Duodenal mucosa (tissue), 2 donors: ENCODE data around the gene LMO2.
"Not testable (repeated sequence)": the region's sequence is repeated elsewhere in the genome, so short reads cannot be mapped to it uniquely, and the experiment has no call there.

Source experiments
- H3K27ac ChIP-seq: one replicate; pipeline ENCODE4 v1.7.0; 2013; ENCODE audit warnings: low read depth, low read length
- H3K27me3 ChIP-seq, 2 donors: one replicate each; pipeline ENCODE4 v1.7.0; 2013; ENCODE audit warnings: low read length in 2 of 2, control low read depth in 1 of 2; ENCODE audit not compliant: insufficient read depth in 2 of 2, control insufficient read depth in 1 of 2
- H3K36me3 ChIP-seq, 2 donors: one replicate each; pipeline ENCODE4 v1.7.0; 2013; ENCODE audit warnings: low read length in 2 of 2, control low read depth in 1 of 2; ENCODE audit not compliant: insufficient read depth in 2 of 2, control insufficient read depth in 1 of 2
- H3K4me1 ChIP-seq, 2 donors: one replicate each; pipeline ENCODE4 v1.7.0; 2013; ENCODE audit warnings: low read length in 2 of 2, control low read depth in 1 of 2; ENCODE audit not compliant: insufficient read depth in 2 of 2, control insufficient read depth in 1 of 2
- H3K4me3 ChIP-seq, 2 donors: one replicate each; pipeline ENCODE4 v1.7.0; 2013; ENCODE audit warnings: low read length in 2 of 2, low read depth in 1 of 2
- H3K9ac ChIP-seq, 2 donors: one replicate each; pipeline ENCODE4 v1.7.0; 2013; ENCODE audit warnings: low read length in 2 of 2, low read depth in 1 of 2
- H3K9me3 ChIP-seq, 2 donors: one replicate each; pipeline ENCODE4 v1.7.0; 2013; ENCODE audit warnings: low read length in 2 of 2, control low read depth in 1 of 2; ENCODE audit not compliant: control insufficient read depth in 1 of 2

LMO2 gene

DNA sequence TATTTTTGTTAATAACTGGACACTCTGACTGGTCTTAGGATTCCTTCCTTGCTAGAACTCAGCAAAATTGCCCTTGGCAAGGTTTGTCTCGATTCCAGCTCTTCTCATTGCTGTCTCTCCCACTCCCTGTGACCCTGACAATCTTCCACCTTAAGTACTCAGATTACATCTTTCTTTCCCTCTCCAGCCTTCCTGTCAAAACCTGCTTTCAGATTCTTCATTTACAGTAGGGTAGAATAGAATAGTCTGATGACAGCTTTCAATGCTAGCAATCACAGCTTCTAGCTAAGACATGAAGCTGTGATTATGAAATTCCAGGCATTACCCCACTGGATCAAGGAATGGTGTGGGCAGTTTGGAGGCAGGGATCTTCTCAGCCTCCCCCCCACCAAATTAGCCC, 39.2 kb upstream of the LMO2 start:
- Histone ChIP-seq H3K27me3 (no peaks in the 10 kb centered on the region), H3K4me3 (no peak overlapping the region), H3K27ac (no peak overlapping the region), H3K36me3 (no peaks in the 10 kb centered on the region), H3K9ac (no peak overlapping the region), H3K9me3 (no peaks in the 10 kb centered on the region), H3K4me1 (peaks cover 0 to 3% of the 10 kb centered on the region in 2 donors)

DNA sequence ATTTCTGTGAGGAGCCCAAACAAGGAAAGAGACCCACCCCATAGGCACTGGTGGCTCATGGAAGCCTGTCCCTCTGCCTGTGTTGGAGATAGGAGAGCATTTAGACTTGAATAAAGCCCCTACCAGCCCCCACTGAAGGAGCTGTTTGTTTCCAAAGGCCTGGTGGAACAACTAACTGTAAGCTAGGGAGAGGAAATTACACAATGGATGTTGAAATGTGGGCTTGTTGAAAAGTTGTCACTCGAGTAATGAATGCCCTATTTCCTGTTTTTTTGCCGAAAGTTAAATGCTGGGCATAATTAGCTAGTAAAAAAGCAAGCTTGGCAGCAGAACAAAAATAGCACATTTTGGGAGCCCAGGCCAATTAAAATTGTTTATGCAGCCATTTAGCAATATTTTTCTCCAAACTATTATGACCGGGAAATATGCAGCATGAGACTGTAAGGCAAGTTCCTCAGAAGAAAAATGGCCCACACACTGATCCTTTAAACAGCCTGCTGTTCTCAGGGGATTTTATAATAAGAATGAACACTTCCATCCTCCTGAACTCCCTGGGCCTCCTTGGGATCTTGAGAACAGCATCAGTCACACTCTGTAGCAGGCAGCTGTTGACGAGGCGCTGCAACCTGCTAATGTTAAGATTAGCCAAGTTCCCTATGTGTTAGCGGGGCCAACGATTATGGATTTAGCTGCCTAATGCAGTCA, 38.6 kb upstream of the LMO2 start:
- H3K27me3 ChIP-seq: no peaks in the 10 kb centered on the region
- no peak overlapping the region for H3K9ac ChIP-seq
- no peaks in the 10 kb centered on the region for H3K36me3 ChIP-seq
- H3K4me1 ChIP-seq: peaks cover 0 to 3% of the 10 kb centered on the region in 2 donors
- peak overlapping the region; percentile 17 for H3K27ac ChIP-seq
- H3K4me3 ChIP-seq: no peak overlapping the region
- no peaks in the 10 kb centered on the region for H3K9me3 ChIP-seq

DNA sequence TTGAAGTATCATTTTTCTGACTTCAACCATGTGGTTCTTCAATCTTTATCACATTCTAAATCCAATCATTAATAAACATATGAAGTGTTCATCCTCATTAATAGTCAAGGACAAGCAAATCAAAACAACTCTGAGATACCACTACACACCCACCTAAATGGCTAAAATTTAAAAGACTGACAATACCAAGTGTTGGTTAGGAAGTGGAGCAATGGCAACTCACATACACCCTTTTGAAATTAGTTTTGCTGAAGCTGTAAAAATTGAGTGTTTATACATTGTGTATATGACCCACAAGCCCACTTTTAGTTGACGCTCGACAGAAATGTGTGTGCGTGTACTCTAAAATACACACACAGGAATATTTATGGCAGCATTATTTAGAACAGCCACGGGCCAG, 36.7 kb upstream of the LMO2 start:
- no peak overlapping the region for H3K9ac ChIP-seq

DNA sequence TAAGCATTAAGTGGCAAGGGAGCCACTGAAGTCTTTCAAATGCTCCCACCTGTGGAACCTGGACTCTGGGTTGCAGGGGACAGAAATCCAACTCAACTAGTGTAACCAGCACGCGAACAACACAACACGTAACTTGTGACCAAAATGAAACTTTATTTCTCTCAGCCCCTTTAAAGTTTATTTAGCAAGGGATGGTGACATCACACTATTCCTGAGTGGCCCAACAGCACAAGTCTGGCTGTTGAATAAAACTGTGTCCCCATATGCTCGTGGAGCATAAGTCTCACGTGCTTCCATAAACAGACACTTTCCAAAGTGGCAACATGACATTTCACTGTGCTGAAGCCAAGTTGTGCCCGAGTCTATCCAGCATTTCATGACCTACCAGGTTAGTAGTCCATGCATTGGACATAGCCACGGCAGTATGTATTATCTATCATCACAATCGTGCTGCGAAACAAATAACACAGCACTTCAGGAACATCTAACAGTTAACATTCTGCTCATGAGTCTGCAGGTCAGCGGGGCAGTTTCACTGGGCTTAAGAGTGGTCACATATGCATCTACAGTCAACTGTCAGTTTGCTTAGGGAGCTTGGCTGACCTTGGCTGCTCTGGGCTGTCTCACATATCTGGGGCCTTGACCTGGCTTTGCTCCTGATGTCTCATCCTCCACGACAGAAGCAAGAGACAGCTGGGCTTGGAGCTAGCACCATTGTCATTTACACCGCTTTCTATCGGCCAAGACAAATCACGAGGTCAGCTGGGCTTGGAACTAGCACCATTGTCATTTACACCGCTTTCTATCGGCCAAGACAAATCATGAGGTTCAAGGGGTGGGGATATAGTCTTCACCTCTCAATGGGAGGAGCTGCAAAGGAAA, 35.0 kb upstream of the LMO2 start:
- H3K9ac ChIP-seq: no peak overlapping the region
- no peak overlapping the region for H3K27ac ChIP-seq
- no peak overlapping the region for H3K4me3 ChIP-seq
- peaks cover 0 to 3% of the 10 kb centered on the region in 2 donors for H3K4me1 ChIP-seq
- H3K9me3 ChIP-seq: no peaks in the 10 kb centered on the region
- H3K27me3 ChIP-seq: peaks cover 0 to 6% of the 10 kb centered on the region in 2 donors
- no peaks in the 10 kb centered on the region for H3K36me3 ChIP-seq

More for the DNA sequence above, 36.7 kb upstream of the LMO2 start:
- Histone ChIP-seq H3K4me1 (peaks cover 0 to 3% of the 10 kb centered on the region in 2 donors), H3K4me3 (no peak overlapping the region), H3K27ac (no peak overlapping the region), H3K27me3 (peaks cover 0 to 6% of the 10 kb centered on the region in 2 donors), H3K9me3 (no peaks in the 10 kb centered on the region), H3K36me3 (no peaks in the 10 kb centered on the region)

- Histone ChIP-seq H3K9ac (no peak overlapping the region), H3K36me3 (no peaks in the 10 kb centered on the region), H3K27me3 (peaks cover 0 to 6% of the 10 kb centered on the region in 2 donors), H3K4me3 (no peak overlapping the region), H3K27ac (no peak overlapping the region), H3K4me1 (no peaks in the 10 kb centered on the region), H3K9me3 (no peaks in the 10 kb centered on the region)
These were observed 32.5 kb upstream of the LMO2 start for GRCh38 chr11:33924341-33924740.

DNA sequence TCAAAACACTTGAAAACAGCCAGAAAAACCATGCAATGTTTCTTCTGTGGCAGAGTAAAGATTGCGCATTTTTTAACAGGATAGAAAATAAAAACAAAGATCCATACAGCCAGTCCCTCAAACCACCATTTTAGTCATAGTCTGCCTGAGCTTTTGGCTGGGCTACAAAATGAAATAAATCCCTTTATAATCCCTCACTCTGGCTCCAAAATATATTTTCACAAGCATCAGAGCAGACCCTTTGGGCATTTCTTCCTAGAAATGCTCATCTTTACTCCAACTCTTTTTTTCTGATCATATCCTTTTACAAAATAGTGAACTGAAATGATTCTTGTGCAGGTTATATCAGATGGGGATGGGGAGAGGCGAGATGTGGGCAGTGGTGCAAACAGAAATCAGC, 31.8 kb upstream of the LMO2 start:
- H3K27me3 ChIP-seq: peaks cover 0 to 6% of the 10 kb centered on the region in 2 donors
- H3K36me3 ChIP-seq: no peaks in the 10 kb centered on the region

GRCh38 chr11:33920838-33921613, 29.1 kb upstream of the LMO2 start:
- H3K27ac ChIP-seq: no peak overlapping the region
- no peaks in the 10 kb centered on the region for H3K36me3 ChIP-seq

More for the DNA sequence above, 31.8 kb upstream of the LMO2 start:
- no peak overlapping the region for H3K4me3 ChIP-seq
- H3K9me3 ChIP-seq: no peaks in the 10 kb centered on the region
- H3K4me1 ChIP-seq: no peaks in the 10 kb centered on the region
- H3K27ac ChIP-seq: no peak overlapping the region
- H3K9ac ChIP-seq: no peak overlapping the region

DNA sequence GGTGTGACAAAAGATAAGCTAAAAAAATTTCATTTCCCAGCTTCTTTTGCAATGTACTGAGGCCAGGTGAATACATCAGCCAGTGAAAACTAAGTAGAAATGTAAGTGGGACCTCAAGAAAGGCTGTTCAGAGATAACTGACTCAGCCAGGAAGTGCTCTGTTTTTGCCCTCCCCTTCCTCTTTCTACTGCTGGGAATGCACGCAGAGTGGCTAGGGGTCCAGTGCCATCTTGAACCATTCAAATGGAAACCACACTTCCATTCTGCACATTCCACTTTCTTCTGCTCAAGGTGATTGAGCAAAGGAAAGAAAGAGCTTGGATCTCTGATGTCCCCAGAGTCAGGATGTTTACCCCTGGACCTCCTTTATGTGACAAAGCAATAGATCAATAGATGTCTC, 27.8 kb upstream of the LMO2 start:
- no peaks in the 10 kb centered on the region for H3K27me3 ChIP-seq
- no peaks in the 10 kb centered on the region for H3K36me3 ChIP-seq
- no peak overlapping the region for H3K27ac ChIP-seq
- no peak overlapping the region for H3K9ac ChIP-seq
- H3K4me3 ChIP-seq: no peak overlapping the region
- H3K9me3 ChIP-seq: no peaks in the 10 kb centered on the region
- no peaks in the 10 kb centered on the region for H3K4me1 ChIP-seq

More at GRCh38 chr11:33920838-33921613, 29.1 kb upstream of the LMO2 start:
- no peak overlapping the region for H3K4me3 ChIP-seq
- H3K9ac ChIP-seq: no peak overlapping the region
- H3K4me1 ChIP-seq: no peaks in the 10 kb centered on the region
- no peaks in the 10 kb centered on the region for H3K9me3 ChIP-seq
- H3K27me3 ChIP-seq: peaks cover 0 to 6% of the 10 kb centered on the region in 2 donors

DNA sequence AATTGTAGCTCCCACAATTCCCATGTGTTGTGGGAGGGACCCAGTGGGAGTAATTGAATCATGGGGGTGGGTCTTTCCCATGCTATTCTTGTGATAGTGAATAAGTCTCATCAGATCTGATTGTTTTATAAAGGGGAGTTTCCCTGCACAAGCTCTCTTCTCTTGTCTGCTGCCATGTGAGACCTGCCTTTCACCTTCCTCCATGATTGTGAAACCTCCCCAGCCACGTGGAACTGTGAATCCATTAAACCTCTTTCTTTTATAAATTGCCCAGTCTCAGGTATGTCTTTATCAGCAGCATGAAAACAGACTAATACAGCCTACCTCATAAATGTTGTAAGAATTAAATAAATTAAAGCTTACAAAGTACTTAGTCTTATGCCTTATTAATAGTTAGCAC, 25.5 kb upstream of the LMO2 start:
- H3K9ac ChIP-seq, H3K9me3 ChIP-seq, H3K36me3 ChIP-seq, H3K4me3 ChIP-seq, H3K27ac ChIP-seq, H3K27me3 ChIP-seq, H3K4me1 ChIP-seq: not testable (repeated sequence)

GRCh38 chr11:33916736-33917135, 24.9 kb upstream of the LMO2 start:
- H3K27me3 ChIP-seq: no peaks in the 10 kb centered on the region

More at GRCh38 chr11:33916736-33917135, 24.9 kb upstream of the LMO2 start:
- Histone ChIP-seq H3K36me3 (no peaks in the 10 kb centered on the region), H3K4me3 (no peak overlapping the region), H3K4me1 (peaks cover 0 to 4% of the 10 kb centered on the region in 2 donors), H3K9ac (no peak overlapping the region), H3K27ac (no peak overlapping the region), H3K9me3 (peaks cover 0 to 3% of the 10 kb centered on the region in 2 donors)
